ENCODE data around the gene PURB.

- no peak for TF ChIP-seq EZH2 (IDR thresholded peaks at IDR 0.05)
- no peak for TF ChIP-seq POLR2AphosphoS5 (IDR thresholded peaks at IDR 0.05; ENCODE audit: borderline replicate concordance, low read depth, low read length)
- no peak for TF ChIP-seq FOXP2 (optimal IDR thresholded peaks at IDR 0.05; ENCODE audit: control extremely low read depth, extremely low read length, insufficient read depth)
Observed at GRCh38 chr7:44891791-44892190, 6.5 kb upstream of the PURB start.

Data from SK-N-MC (cell line).